Measurements from ENCODE around the gene AMH.

The AMH gene

GRCh38 chr19:2248136-2249009 is 750 bp upstream of the AMH start:
- H3K4me3 ChIP-seq (ENCODE audit: low read length in 2 of 2) = no peak overlapping the region
- no peak overlapping the region for H3K27ac ChIP-seq (ENCODE audit: low read depth in 2 of 2, low read length in 2 of 2)
- peaks cover 11% of the 10 kb centered on the region in 2 donors for H3K4me1 ChIP-seq (ENCODE audit: control insufficient read depth in 2 of 2, insufficient read depth in 2 of 2, low read length in 2 of 2)
- H3K9me3 ChIP-seq (ENCODE audit: control insufficient read depth in 2 of 2, low read length in 2 of 2) = no peaks in the 10 kb centered on the region
- H3K36me3 ChIP-seq (ENCODE audit: control insufficient read depth in 2 of 2, insufficient read depth in 2 of 2, low read length in 2 of 2) = peaks cover 40 to 44% of the 10 kb centered on the region in 2 donors
- peaks cover 15 to 31% of the 10 kb centered on the region in 2 donors for H3K27me3 ChIP-seq (ENCODE audit: control insufficient read depth in 2 of 2, insufficient read depth in 2 of 2, low read length in 2 of 2)
- H3K9ac ChIP-seq (ENCODE audit: low read depth in 1 of 2, low read length in 2 of 2) = no peak overlapping the region

DNA sequence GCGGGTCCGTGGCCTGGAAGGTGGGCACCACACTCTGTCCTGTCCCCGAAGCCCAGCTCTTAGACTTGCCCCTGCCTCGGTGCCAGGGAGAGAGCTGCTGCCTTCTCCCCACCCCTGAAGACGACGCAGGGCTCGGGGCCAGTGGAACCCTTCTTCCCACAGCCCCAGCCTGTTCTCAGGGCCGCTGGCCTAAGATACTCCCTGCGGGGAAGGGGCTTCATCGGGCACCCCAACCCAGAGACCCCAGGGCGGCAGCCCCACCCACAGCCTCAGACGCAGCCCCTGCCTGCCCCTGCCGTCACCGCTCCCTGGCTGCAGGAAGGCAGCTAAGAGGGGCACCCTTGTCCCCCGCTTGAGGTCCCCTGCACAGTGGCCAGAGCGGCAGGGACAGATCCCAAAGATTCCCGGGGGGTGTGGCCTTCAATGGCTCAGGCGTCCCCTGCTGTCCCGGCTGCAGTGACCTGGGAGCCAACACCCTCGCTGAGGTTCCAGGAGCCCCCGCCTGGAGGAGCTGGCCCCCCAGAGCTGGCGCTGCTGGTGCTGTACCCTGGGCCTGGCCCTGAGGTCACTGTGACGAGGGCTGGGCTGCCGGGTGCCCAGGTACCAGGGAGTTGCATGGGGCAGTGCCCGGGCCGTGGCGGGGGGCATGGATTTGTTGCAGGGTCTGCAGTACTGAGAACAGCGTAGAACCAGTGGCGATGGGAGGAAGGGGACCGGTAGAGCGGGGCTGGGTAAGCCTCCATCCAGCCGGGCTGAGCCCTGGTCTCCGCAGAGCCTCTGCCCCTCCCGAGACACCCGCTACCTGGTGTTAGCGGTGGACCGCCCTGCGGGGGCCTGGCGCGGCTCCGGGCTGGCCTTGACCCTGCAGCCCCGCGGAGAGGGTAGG is 1.0 kb downstream of the AMH start:
- Histone ChIP-seq H3K4me3 (ENCODE audit: low read length in 2 of 2) (no peak overlapping the region), H3K9ac (ENCODE audit: low read depth in 1 of 2, low read length in 2 of 2) (no peak overlapping the region), H3K9me3 (ENCODE audit: control insufficient read depth in 2 of 2, low read length in 2 of 2) (no peaks in the 10 kb centered on the region), H3K4me1 (ENCODE audit: control insufficient read depth in 2 of 2, insufficient read depth in 2 of 2, low read length in 2 of 2) (peaks cover 11 to 12% of the 10 kb centered on the region in 2 donors), H3K36me3 (ENCODE audit: control insufficient read depth in 2 of 2, insufficient read depth in 2 of 2, low read length in 2 of 2) (peaks cover 26 to 27% of the 10 kb centered on the region in 2 donors), H3K27ac (ENCODE audit: low read depth in 2 of 2, low read length in 2 of 2) (no peak overlapping the region), H3K27me3 (ENCODE audit: control insufficient read depth in 2 of 2, insufficient read depth in 2 of 2, low read length in 2 of 2) (peaks cover 20 to 38% of the 10 kb centered on the region in 2 donors)

DNA sequence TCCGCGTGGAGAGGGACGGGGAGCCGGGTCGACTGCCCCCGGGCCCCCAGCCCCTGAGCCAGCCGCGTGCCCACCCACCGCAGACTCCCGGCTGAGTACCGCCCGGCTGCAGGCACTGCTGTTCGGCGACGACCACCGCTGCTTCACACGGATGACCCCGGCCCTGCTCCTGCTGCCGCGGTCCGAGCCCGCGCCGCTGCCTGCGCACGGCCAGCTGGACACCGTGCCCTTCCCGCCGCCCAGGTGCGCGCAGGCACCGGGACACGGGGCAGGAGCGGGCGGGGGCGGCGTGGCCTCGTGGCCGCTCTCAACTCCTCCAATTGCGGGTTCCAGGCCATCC is 1.6 kb downstream of the AMH start:
- no peak overlapping the region for H3K4me3 ChIP-seq (ENCODE audit: low read length in 2 of 2)
- H3K9me3 ChIP-seq (ENCODE audit: control insufficient read depth in 2 of 2, low read length in 2 of 2) = no peaks in the 10 kb centered on the region
- H3K36me3 ChIP-seq (ENCODE audit: control insufficient read depth in 2 of 2, insufficient read depth in 2 of 2, low read length in 2 of 2) = peaks cover 20% of the 10 kb centered on the region in 2 donors
- H3K9ac ChIP-seq (ENCODE audit: low read depth in 1 of 2, low read length in 2 of 2) = no peak overlapping the region
- H3K27me3 ChIP-seq (ENCODE audit: control insufficient read depth in 2 of 2, insufficient read depth in 2 of 2, low read length in 2 of 2) = peaks cover 20 to 38% of the 10 kb centered on the region in 2 donors
- H3K4me1 ChIP-seq (ENCODE audit: control insufficient read depth in 2 of 2, insufficient read depth in 2 of 2, low read length in 2 of 2) = peaks cover 11 to 12% of the 10 kb centered on the region in 2 donors
- no peak overlapping the region for H3K27ac ChIP-seq (ENCODE audit: low read depth in 2 of 2, low read length in 2 of 2)

DNA sequence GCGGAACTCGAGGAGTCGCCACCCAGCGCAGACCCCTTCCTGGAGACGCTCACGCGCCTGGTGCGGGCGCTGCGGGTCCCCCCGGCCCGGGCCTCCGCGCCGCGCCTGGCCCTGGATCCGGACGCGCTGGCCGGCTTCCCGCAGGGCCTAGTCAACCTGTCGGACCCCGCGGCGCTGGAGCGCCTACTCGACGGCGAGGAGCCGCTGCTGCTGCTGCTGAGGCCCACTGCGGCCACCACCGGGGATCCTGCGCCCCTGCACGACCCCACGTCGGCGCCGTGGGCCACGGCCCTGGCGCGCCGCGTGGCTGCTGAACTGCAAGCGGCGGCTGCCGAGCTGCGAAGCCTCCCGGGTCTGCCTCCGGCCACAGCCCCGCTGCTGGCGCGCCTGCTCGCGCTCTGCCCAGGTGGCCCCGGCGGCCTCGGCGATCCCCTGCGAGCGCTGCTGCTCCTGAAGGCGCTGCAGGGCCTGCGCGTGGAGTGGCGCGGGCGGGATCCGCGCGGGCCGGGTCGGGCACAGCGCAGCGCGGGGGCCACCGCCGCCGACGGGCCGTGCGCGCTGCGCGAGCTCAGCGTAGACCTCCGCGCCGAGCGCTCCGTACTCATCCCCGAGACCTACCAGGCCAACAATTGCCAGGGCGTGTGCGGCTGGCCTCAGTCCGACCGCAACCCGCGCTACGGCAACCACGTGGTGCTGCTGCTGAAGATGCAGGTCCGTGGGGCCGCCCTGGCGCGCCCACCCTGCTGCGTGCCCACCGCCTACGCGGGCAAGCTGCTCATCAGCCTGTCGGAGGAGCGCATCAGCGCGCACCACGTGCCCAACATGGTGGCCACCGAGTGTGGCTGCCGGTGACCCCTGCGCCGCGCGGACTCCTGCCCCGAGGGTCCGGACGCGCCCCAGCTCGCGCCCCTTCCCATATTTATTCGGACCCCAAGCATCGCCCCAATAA is 2.3 kb downstream of the AMH start:
- Histone ChIP-seq H3K4me1 (ENCODE audit: control insufficient read depth in 2 of 2, insufficient read depth in 2 of 2, low read length in 2 of 2) (peaks cover 11 to 12% of the 10 kb centered on the region in 2 donors), H3K27me3 (ENCODE audit: control insufficient read depth in 2 of 2, insufficient read depth in 2 of 2, low read length in 2 of 2) (peaks cover 20 to 38% of the 10 kb centered on the region in 2 donors), H3K9me3 (ENCODE audit: control insufficient read depth in 2 of 2, low read length in 2 of 2) (no peaks in the 10 kb centered on the region), H3K36me3 (ENCODE audit: control insufficient read depth in 2 of 2, insufficient read depth in 2 of 2, low read length in 2 of 2) (peaks cover 14% of the 10 kb centered on the region in 2 donors), H3K9ac (ENCODE audit: low read depth in 1 of 2, low read length in 2 of 2) (no peak overlapping the region), H3K4me3 (ENCODE audit: low read length in 2 of 2) (no peak overlapping the region), H3K27ac (ENCODE audit: low read depth in 2 of 2, low read length in 2 of 2) (no peak overlapping the region)

- H3K27ac ChIP-seq (ENCODE audit: low read depth in 2 of 2, low read length in 2 of 2) = no peak overlapping the region
- peaks cover 20 to 38% of the 10 kb centered on the region in 2 donors for H3K27me3 ChIP-seq (ENCODE audit: control insufficient read depth in 2 of 2, insufficient read depth in 2 of 2, low read length in 2 of 2)
- H3K9me3 ChIP-seq (ENCODE audit: control insufficient read depth in 2 of 2, low read length in 2 of 2) = no peaks in the 10 kb centered on the region
- H3K4me1 ChIP-seq (ENCODE audit: control insufficient read depth in 2 of 2, insufficient read depth in 2 of 2, low read length in 2 of 2) = peaks cover 11 to 12% of the 10 kb centered on the region in 2 donors
- peaks cover 6% of the 10 kb centered on the region in 2 donors for H3K36me3 ChIP-seq (ENCODE audit: control insufficient read depth in 2 of 2, insufficient read depth in 2 of 2, low read length in 2 of 2)
- H3K9ac ChIP-seq (ENCODE audit: low read depth in 1 of 2, low read length in 2 of 2) = no peak overlapping the region
- H3K4me3 ChIP-seq (ENCODE audit: low read length in 2 of 2) = no peak overlapping the region
Observed at GRCh38 chr19:2252055-2252796, 3.1 kb downstream of the AMH start.

DNA sequence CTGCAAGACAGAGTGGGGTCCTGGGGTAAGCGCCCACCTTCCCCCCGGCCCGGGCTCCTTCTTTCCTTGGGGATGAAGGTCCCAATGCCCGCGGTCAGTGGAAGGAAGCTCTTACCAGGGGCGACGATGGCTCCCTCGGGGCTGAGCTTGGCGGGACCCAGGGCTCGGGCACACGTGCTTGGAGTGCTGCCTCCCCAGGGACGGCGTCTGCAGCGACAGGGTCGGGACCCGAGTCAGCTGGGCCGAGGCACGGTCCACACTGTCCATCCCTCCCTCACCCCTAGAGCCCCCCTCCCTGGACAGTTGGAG is 3.6 kb downstream of the AMH start:
- peaks cover under 1 to 3% of the 10 kb centered on the region in 2 donors for H3K36me3 ChIP-seq (ENCODE audit: control insufficient read depth in 2 of 2, insufficient read depth in 2 of 2, low read length in 2 of 2)
- H3K4me1 ChIP-seq (ENCODE audit: control insufficient read depth in 2 of 2, insufficient read depth in 2 of 2, low read length in 2 of 2) = peaks cover 11 to 12% of the 10 kb centered on the region in 2 donors
- H3K4me3 ChIP-seq (ENCODE audit: low read length in 2 of 2) = no peak overlapping the region
- no peak overlapping the region for H3K27ac ChIP-seq (ENCODE audit: low read depth in 2 of 2, low read length in 2 of 2)
- no peaks in the 10 kb centered on the region for H3K9me3 ChIP-seq (ENCODE audit: control insufficient read depth in 2 of 2, low read length in 2 of 2)
- H3K9ac ChIP-seq (ENCODE audit: low read depth in 1 of 2, low read length in 2 of 2) = no peak overlapping the region
- peaks cover 20 to 38% of the 10 kb centered on the region in 2 donors for H3K27me3 ChIP-seq (ENCODE audit: control insufficient read depth in 2 of 2, insufficient read depth in 2 of 2, low read length in 2 of 2)

- Histone ChIP-seq H3K27me3 (ENCODE audit: control insufficient read depth in 2 of 2, insufficient read depth in 2 of 2, low read length in 2 of 2) (peaks cover 20 to 38% of the 10 kb centered on the region in 2 donors), H3K27ac (ENCODE audit: low read depth in 2 of 2, low read length in 2 of 2) (no peak overlapping the region), H3K4me1 (ENCODE audit: control insufficient read depth in 2 of 2, insufficient read depth in 2 of 2, low read length in 2 of 2) (peaks cover 11 to 12% of the 10 kb centered on the region in 2 donors), H3K9ac (ENCODE audit: low read depth in 1 of 2, low read length in 2 of 2) (no peak overlapping the region), H3K36me3 (ENCODE audit: control insufficient read depth in 2 of 2, insufficient read depth in 2 of 2, low read length in 2 of 2) (peaks cover 0 to 3% of the 10 kb centered on the region in 2 donors), H3K9me3 (ENCODE audit: control insufficient read depth in 2 of 2, low read length in 2 of 2) (no peaks in the 10 kb centered on the region), H3K4me3 (ENCODE audit: low read length in 2 of 2) (no peak overlapping the region)
Observed at GRCh38 chr19:2253106-2254063, 4.3 kb downstream of the AMH start.

DNA sequence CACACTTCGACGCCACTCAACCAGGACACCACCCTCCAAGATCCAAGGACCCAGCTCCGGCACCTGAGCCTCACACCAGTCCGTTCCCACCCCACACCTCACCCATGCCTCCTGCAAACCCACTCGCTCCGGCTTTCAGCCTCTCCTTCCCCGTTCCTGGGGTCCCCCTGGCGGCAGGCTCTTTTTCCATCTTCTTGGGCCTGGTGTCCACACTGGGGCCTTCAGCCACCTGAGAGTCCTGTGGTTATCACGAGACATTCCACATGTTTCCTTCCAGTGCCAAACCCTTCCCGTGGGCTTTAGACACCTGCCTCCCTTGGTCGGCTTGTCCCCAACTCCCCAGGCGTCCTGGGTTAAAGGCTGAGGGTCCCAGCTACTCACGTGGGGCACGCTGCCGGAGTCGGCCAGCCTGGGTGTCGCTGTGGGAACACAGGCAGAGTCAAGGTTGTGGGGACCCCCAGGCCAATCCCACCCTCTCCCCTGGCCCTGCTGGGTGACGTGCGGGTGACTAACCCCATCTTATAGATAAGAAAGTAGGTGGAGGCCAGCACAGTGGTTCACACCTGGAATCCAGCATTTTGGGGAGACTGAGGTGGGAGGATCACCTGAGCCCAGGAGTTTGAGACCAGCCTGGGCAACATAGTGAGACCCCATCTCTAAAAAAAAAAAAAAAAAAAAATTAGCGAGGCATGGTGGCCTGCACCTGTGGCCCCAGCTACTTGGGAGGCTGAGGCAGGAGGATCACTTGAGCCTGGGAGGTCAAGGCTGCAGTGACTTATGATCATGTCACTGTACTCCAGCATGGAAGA is 5.1 kb downstream of the AMH start:
- Histone ChIP-seq H3K27me3 (ENCODE audit: control insufficient read depth in 2 of 2, insufficient read depth in 2 of 2, low read length in 2 of 2) (peaks cover 20 to 38% of the 10 kb centered on the region in 2 donors), H3K4me3 (ENCODE audit: low read length in 2 of 2) (no peak overlapping the region)

More for the DNA sequence above, 5.1 kb downstream of the AMH start:
- H3K9me3 ChIP-seq (ENCODE audit: control insufficient read depth in 2 of 2, low read length in 2 of 2) = no peaks in the 10 kb centered on the region
- H3K9ac ChIP-seq (ENCODE audit: low read depth in 1 of 2, low read length in 2 of 2) = no peak overlapping the region
- H3K27ac ChIP-seq (ENCODE audit: low read depth in 2 of 2, low read length in 2 of 2) = no peak overlapping the region
- no peaks in the 10 kb centered on the region for H3K36me3 ChIP-seq (ENCODE audit: control insufficient read depth in 2 of 2, insufficient read depth in 2 of 2, low read length in 2 of 2)
- H3K4me1 ChIP-seq (ENCODE audit: control insufficient read depth in 2 of 2, insufficient read depth in 2 of 2, low read length in 2 of 2) = peaks cover 11 to 12% of the 10 kb centered on the region in 2 donors

Data from mucosa of rectum (tissue), 2 donors.